Epithelial cell of esophagus (primary cell): ENCODE data around the gene IL9R.
A peak's percentile ranks its signal among the peaks of the same experiment; 100 is the strongest.
"Not testable (repeated sequence)": the region's sequence is repeated elsewhere in the genome, so short reads cannot be mapped to it uniquely, and the experiment has no call there.

Experiments
- DNase-seq: peaks from one replicate; pipeline ENCODE4 v3.0.0; 2010; ENCODE audit warnings: low read depth
- H3K4me3 ChIP-seq: 2 replicates; pipeline ENCODE4 v1.5.1; 2011; ENCODE audit warnings: mild to moderate bottlenecking, low read length, control low read depth
- TF ChIP-seq, protein P1 (sequence below): IDR thresholded peaks from 2 replicates; pipeline ENCODE4 v1.5.1; 2011; ENCODE audit warnings: low read depth, mild to moderate bottlenecking, low read length, control low read depth, inconsistent platforms; ENCODE audit not compliant: insufficient read depth; ENCODE audit errors: missing control alignments

The IL9R gene

DNA sequence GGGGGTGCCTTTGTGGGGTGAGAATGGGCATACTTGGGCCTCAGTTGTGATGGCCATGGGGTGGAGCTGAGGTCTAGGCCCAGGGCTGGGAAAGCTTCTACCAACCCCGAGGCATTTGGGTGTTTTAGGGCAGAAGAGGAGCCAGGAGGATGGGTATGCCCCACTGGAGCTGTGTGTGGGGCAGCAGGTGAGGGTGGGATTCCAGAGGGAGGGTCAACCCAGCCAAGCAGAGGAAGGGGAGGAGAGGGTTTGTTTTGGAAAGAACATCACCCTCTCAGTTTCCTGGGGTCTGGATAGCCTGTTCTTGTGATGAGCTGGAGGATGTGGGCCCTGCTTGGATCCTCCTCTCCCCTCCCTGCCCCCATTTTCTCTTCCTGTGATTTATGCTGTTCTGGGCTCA, 620 bp downstream of the IL9R start:
- TF ChIP-seq, protein P1, sequence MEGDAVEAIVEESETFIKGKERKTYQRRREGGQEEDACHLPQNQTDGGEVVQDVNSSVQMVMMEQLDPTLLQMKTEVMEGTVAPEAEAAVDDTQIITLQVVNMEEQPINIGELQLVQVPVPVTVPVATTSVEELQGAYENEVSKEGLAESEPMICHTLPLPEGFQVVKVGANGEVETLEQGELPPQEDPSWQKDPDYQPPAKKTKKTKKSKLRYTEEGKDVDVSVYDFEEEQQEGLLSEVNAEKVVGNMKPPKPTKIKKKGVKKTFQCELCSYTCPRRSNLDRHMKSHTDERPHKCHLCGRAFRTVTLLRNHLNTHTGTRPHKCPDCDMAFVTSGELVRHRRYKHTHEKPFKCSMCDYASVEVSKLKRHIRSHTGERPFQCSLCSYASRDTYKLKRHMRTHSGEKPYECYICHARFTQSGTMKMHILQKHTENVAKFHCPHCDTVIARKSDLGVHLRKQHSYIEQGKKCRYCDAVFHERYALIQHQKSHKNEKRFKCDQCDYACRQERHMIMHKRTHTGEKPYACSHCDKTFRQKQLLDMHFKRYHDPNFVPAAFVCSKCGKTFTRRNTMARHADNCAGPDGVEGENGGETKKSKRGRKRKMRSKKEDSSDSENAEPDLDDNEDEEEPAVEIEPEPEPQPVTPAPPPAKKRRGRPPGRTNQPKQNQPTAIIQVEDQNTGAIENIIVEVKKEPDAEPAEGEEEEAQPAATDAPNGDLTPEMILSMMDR, result no peak
- H3K4me3 ChIP-seq, result no peak overlapping the region
- DNase-seq, result no peak

DNA sequence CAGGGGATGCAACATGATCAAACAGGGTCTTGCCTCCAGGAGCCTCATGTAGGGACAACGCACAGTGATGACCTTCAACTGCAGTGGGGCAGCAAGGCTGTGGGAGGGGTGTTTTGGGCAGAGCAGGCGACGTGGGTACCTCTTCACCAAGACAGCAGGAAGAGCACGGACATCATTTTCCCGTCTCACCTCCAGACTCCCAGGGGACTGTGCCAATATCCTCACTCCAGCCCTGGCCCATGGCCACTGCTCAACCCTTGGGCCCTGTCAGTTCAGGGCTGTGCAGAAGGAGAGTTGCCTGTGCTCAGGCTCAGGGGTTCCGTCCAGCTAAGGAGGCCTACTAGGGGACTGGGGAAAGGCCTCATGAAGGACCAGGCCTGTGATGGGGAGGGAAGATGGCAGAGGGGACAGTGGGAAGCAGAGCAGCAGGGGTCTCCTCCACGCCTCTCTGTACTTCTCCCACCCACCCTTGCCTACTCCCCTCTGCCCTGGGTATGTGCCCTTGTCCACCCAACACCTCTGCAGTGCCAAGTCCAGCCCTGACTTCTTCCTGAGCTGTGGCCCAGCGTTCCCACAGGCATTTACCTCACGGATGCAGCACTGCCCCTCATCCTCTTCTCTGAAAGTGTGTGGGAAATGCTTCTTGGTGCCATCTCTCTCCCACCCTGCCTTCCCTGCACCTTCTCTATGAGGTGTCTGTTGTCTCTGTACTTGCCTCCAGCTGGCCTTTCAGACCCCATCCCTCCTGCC, 1.4 kb downstream of the IL9R start:
- no peak overlapping the region for H3K4me3 ChIP-seq
- DNase-seq, result no peak
- TF ChIP-seq, protein P1, result no peak

DNA sequence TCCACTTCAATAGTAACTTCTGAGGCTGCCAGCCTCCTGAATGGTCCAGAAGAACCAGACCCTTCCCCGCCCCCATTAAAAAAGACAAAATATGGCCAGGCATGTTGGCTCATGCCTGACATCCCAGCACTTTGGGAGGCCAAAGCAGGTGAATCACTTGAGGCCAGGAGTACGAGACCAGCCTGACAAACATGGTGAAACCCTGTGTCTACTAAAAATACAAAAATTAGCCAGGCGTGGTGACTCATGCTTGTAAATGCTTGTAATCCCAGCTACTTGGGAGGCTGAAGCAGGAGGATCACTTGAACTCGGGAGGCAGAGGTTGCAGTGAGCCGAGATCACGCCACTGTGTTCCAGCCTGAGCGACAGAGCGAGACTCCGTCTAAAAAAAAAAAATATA, 2.3 kb downstream of the IL9R start:
- DNase-seq, result peak; percentile 35

DNA sequence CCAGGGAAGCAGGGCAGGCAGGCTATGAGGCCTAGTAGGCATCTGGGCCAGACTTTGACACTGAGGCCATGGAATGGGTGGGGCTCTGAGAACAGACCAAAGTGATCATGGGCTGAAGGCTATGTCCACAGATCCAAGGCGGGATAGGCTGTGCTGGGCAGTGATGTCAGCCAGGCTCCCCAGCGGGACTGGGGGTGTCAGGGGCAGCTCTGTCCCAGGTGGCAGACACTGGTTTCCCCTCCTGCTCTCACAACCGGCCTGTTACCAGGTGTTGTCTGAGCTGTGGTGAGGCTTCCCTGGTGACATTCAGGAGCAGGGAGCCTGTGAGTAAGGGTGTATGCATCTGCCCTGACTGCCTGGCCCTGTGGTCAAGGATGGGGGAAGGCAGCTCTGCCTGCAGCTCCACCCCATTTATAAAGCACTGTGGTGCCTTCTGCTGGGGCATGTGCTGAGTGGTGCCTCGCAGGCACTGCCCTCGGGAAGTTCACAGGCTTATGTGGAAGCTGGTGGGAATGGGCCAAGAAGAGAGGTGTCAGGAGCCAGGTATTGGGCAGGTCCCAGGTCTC, 2.9 kb downstream of the IL9R start:
- H3K4me3 ChIP-seq, result no peak overlapping the region
- TF ChIP-seq, protein P1, result no peak
- DNase-seq, result no peak

More for the DNA sequence above, 2.3 kb downstream of the IL9R start:
- H3K4me3 ChIP-seq, result not testable (repeated sequence)

DNA sequence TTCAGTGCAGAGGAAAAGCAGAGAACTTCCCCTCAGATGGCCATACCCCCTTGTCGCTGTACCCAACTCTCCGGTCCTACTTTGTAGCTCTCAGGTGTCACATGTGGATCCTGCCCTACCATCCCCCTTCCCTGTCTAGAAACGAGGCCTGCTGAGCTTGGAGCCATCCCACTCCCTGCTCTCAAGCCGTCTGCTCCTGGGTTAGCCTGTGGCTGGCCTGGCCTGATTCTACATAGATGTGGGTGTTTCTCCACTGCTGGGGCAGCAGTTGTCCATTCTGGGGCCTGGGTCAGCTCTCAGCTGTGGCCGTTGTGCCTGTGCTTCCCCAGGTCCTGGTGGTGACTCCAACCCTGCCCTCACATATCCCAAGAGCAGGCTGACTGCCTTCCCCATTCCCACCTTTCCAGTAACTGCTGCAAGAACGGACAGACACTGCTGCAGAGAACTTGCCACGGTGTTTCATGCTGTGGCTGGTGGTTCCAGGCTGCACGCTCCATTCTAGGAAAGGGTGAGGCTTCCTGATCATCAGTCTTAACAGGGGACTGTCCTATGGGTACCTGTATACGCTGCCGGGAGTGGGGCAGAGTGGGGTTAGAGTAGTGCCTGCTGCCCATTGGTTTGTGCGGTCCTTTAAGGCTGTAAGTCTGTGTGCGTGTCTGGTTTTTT, 3.6 kb downstream of the IL9R start:
- TF ChIP-seq, protein P1, result no peak
- DNase-seq, result no peak
- H3K4me3 ChIP-seq, result no peak overlapping the region

DNA sequence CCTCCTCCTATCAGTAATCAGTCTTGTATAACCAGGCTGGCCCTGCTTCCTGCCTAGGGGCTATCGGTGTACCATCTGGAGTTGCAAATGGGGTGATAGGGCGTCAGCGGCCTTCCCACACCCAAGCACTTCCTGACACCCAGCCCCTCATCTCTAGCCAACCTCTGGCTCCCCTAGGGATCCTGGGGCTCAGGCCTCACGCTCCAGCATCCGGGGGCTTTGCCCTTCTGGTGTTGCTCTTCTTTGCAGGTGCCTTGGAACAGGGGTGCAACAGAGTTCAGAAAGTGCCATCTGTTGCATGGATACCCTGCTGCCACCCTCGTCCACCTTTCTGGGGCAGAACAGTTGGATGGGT, 4.1 kb downstream of the IL9R start:
- TF ChIP-seq, protein P1, result no peak
- no peak overlapping the region for H3K4me3 ChIP-seq
- DNase-seq, result no peak

DNA sequence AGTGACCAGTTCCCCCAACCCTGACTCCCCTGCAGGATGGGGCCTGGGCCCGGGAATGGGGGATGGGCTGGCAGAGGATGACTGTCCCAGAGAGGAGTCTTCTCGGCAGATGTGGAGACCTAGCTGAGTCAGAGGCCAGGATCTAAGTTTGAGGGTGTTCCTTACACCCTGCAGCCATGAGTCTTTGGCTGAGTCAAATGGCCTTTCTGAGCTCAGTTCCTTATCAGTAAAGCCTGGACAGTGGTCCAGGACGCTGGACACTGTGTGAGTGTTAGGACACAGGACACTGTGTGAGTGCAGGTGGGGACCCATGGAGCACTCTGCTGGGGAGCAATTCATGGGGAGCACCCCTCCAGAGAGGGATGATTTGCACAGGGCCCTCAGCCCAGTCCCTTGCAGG, 5.0 kb downstream of the IL9R start:
- peak; percentile 37 for DNase-seq
- H3K4me3 ChIP-seq, result no peak overlapping the region
- TF ChIP-seq, protein P1, result no peak
